Measurements from ENCODE around the gene CUX1.
"Not testable (repeated sequence)": the region's sequence is repeated elsewhere in the genome, so short reads cannot be mapped to it uniquely, and the experiment has no call there.

The CUX1 gene

DNA sequence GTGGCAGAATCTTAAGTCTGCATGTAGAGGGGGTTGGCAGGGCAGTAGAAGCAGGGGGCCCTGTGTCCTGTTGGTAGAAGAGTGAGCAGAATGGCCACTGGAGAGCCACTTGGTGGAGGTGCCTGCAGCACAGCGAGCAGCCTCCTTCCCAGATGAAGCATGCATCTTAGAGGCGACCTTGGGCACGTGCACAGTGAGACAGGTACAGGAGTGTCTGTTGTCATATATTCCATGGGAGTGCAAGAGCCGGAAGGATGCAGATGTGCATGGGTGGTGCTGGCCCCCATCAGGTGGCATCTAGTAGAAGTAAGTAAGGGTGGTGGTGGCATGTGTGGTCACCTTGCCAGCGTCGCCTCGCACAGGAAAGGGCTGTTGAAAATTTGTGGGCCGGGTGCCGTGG lies 53.9 kb downstream of the CUX1 start:
- no peak for DNase-seq

DNA sequence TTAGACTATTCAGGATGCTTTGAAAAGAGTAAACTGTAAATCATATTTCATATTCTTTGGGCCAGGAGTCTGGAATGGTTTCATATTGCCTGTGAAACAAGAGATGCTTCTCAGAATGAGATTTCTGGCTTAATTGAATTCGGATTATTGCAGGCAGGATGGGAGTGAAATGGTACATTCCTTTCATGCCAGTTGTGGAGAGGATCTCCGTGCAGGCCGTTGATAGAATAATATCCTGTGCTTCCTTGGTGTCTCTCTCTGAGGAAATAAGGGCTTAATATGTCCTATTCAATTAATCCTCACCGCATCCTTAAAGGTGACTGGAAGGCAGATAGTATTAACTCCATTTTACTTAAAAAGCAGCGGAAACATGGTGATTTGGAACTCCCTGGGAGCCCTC lies 56.6 kb downstream of the CUX1 start:
- DNase-seq = no peak

DNA sequence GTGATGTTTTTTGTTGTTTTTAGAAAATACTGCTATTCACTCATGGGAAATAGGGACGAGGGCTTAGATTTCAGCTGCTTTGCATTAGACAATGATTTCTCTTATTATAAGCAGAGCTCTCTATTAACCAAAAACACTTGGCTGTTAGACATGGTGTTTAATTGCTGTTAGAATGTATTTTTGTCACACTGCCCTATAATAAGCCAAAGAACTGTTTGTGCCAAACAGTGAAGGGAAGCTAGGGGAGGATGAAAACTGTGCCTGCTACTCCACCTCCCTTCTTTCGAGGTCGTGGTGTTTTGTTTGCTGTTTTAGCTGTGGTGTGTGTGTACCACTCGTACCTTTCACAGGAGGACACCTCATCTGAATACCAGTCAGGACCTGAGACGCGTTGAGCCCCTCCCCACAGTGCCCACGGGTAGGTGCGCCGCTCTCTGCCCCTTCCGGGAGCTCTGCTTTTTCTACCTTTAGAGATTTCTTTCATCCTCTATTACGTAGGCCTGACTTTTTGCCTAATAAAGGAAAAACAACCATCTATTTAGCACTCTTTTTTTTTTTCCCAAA lies 57.9 kb downstream of the CUX1 start:
- no peak for DNase-seq

DNA sequence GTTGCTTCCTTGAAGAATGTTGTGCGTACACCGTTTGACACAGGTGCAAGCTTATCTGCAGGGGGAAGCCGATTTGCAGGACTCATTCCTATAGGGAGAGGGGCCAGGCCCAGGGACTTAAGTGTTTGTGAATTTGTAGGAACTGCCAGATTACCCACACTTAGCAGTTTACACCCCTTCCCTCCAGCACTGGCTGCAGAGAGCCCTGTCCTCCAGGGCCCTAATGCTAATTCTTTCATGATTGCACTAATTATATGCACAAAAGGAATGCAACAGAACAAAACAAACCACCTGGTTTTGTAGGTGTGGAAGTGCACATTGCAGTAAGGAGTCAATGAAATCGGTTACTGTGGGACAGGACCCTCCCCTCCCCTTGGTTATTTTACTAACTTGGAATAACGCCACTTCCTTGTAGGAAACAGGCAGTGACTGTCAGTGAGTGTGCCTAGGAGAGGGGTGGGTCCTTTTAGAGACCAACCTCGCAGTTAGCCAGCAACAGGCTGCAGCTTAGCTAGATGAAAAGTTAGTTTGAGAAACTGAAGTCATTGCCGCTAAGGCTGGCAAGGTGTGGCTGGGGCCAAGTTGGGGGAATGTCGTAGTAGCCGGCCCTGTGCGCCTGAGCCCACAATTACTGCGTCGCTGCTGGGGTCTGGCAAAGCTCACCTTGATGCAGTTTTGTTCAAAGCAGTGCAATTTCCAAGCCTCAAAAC lies 60.6 kb downstream of the CUX1 start:
- DNase-seq = no peak

DNA sequence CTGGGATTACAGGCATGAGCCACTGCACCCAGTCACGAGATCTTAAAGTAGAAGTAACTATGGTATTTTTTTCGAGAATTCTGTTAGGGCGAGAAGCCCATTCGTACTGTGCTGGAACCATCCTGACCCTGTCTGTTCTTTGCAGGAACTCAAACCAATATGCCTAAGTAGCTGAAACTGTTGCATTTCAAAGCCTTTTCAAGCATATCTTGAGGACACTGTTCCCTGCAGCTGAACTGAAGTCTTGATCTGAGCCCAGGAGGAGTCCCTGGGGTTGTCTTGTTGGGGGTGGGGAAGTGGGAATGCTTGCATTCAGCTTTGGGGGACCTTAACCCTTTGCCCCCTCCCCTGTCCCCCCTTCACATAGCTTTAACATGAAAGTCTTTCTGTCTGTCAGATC lies 61.5 kb downstream of the CUX1 start:
- no peak for DNase-seq

DNA sequence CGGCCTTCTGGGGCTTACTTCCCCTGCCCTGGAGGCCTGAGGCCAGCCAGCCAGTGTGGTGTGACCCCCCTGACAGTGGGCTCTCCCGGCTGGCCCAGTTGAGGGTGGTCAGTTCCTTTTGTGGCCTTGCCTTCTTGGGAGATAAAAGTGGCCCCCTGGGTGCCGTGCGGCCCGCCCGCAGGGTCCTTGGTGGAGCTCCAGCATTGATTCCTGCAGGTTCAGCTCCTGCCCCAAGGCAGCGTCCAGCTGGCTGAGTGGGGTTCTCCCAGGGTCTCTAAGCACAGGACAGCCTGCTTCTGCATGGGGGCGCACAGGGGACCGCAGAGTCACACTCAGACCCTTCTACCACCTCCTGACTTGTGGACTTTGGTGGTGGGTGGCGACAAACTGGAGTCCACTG lies 62.1 kb downstream of the CUX1 start:
- DNase-seq = no peak

DNA sequence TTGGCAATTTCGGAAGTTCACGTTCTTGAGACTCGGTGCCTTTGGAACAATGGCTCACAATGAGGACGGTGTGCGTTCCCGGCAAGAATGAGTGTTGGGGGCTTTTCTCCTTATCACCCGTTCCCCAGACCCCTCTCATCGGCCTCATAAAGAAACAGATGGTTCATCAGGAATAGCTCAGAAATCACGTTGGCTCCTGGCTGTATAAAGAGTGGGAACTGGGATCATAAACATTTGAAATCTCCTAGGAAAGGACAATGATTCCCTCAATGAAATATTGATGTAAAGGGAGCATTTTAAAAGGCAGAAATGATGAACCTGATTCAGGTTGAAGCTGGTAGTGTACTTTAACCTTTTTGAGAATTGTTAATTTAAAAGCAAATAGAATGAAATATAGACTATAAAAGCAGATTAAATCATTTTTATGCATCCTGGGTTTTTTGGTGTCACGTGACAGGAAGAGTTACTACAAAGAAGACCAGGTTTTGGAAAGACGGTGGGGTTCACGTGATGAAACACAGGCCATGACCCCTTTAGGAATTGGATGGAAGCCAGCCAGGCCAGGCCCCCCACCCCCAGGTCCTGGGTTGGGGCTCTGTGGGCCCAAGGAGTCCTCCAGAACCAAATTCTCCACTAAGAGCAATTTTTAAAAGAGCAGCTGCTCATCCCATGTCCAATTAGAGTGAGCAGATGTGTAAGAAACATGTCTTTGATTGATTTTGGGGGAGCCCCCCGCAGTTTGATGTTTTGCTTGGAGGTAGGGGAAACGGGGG lies 63.0 kb downstream of the CUX1 start:
- no peak for DNase-seq

DNA sequence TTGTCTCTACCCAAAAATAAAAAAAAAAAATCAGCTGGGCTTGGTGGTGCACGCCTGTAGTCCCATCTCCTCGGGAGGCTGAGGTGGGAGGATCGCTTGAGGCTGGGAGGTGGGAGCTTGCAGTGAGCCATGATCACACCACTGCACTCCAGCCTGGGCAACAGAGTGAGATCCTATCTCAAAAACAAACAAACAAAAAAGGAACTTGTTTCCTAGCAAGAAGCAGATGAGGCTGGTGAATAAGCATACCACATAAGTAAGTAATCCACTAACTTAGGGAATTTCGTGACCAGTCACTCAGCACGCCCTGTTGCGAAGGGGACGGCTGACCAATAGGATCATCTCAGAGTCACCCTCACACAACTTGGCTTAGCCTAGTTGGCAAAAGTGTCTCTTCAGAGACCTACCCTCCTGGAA lies 64.6 kb downstream of the CUX1 start:
- DNase-seq = no peak

DNA sequence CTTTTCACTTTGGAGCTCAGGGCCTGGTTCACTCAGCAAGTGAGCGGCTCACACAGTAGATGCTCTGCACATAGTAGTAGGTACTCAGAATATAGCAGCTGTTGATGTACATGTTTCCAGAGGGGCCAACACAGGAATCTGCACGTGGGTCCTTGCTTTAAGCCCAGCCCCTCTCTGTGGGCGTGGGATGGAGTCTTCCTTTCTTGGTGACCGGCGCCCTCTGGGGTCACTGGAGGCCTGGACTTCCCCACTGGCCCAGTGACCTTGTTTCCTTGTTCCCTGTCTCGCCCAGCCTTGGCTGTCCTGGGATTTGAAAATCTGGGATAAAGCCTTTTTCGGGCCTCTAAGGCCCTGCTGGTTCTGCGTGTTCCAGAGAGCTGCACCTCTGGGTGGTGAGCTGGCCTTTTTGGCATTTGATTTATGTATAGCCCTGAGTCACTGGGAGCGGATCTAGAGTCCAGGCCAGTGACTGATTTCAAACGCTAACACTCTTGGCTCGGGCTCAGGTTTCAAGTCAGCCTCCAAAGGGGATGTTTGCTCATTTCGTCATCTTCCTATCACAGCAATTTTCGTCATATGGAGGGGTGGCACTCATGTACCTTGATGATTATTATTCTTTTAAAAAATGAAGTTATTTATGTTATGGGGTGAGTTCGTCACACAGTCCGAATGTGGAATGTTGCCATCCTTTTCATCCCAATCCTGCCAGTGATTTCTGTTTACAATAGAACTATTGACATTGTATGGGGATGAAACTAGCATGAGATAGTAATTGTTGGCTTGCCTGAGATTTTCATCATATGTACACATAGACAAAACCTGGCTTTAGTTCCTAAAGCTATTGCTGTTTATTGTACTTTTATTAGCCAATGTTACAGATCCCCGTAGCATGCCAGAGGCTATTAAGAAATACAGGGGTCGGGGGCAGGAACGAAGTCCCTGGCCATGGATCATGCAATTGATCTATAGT lies 65.5 kb downstream of the CUX1 start:
- no peak for DNase-seq

DNA sequence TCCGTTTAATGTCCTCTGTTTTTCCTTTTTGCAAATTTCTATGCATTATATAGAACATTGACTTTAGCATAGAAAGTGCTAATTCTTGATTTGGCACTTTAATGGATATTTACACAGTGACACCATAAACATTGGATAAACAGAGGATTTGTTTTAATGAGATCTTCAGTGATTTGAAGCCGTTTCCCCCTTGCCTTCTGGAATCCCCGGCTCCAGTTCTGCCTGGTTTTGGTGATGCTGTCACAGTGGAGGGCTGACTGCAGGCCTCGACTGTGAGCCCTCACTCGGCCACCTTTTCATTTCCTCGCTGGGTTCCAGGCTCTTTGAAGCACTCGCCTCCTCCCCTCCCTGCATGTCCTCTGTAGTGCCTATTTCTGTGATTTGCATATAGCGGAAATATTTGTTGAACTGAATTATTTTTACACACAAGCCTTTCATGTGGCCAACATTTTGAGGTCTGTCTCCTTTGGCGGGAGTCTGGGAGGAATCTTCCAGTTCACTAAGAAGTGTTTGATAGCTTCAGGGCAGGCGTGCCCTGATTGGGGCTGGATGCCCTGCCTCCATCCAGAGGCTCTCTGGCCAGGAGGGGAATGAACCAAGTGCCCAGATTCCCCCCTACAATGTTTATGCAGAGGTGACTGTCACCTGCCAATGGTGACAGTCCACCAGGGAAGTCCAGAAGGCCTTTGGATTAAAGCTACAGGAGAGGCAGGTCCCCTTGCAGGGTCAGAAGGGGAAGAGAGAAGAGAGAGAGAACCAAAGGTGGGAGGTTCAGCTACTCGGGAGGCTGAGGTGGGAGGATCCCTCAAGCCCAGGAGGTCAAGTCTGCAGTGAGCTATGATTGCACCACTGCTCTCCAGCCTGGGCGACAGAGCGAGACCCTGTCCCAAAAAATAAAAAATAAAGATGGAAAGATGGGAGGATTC lies 67.5 kb downstream of the CUX1 start:
- DNase-seq = no peak

DNA sequence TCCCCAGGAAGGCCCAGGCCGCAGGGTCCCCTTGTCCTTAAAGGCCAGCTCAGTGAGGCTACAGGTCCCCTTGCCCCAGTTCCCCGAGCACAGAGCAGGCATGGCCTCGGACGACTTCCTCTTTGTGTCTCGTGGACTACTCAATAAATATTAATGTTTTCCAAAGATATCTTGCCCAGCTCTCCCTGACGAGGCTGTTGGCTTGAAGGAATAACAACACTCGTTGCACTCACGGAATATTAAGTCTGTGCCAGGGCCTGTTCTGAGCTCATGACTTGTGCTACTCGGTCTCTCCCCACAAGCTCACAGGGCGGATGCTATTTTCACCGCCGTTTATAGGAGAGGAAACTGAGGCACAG lies 68.2 kb downstream of the CUX1 start:
- no peak for DNase-seq

DNA sequence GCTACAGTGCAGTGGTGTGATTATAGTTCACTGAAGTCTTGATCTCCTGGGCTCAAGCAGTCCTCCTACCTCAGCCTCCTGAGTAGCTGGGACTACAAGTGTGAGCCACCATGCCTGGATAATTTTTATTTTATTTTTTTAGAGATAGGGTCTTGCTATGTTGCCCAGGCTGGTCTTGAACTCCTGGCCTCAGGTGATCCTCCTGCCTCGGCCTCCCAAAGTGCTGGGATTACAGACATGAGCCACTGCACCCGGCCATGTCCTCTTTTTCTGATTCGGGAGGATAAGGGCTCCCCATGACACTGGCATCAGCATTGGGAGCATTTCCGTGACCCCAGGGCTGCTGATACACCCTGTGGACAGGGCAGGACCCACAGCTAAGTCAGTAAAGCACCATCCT lies 69.9 kb downstream of the CUX1 start:
- not testable (repeated sequence) for DNase-seq

DNA sequence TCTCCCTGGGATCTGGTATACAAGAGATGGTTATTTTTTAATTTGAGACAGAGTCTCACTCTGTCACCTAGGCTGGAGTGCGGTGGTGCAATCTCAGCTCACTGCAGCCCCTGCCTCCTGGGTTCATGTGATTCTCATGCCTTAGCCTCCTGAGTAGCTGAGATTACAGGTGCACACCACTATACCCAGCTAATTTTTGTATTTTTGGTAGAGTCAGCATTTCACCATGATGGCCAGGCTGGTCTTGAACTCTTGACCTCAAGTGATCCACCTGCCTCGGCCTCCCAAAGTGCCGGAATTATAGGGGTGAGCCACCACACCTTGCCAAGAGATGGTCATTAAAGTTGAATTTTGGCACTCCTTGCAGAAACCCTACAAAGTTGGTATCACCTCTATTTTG lies 71.1 kb downstream of the CUX1 start:
- not testable (repeated sequence) for DNase-seq

DNA sequence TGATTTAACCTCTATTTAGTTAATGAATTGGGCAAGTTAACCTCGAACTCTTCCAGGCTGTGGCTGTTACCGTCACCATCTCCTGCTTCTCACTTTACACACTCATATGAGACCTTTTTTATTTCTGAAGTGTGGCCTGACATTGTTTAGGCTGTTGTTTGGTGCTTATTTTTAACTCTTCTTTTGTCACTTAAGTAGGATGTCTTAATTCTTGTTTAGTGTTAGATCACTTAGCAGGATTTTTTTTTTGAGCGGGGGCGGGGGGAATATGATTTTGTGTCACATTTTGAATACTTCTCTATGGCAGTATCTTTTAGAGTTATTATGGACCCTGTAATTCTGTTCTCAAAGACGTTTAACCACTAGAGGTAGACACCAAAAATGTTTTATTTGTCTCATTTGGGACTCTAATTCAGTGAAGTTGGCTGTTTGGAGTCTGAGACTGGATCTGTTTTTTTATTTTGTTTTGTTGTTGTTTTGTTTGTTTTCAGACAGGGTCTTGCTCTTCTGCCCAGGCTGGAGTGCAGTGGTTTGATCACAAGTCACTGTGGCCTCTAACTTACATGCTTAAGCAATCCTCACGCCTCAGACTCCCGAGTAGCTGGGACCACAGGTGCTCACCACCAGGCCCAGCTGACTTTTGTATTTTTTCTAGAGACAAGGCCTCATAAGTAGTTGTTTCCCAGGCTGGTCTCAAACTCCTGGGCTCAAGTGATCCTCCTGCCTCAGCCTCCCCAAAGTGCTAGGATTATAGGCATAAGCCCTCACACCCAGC lies 73.5 kb downstream of the CUX1 start:
- no peak for DNase-seq

DNA sequence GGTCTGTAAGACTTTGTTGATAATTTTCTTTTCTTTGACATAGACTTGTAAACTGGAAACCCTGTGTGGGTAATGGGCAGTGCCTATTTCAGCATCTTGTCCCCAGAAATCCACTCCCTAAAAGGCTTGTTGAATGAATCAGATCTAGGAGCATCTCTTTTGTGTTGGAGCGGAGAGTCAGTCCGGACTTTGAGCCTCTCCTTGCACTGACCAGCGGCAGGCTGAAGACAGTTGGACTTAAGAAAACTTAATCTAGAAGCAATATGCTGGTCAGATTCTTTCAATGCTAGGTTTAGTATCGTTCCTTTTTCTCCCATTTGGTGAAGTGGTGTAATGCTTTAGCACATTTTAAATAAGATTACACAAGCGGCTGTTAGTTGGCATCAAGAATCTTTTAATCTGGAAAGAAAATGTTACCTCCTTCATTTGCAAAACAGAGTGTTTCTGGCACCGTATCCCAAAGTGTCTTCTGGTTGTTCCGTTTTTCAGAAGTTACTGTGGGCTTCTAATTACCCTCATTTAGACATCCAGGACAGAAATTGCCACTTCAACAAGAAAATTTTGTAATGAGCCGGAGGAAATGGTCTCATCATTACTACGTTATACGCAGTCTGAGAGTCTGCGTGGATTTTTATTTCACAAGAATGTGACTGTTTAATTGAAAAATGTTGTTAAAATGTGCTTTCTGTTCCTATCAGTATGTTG lies 74.7 kb downstream of the CUX1 start:
- DNase-seq = no peak

DNA sequence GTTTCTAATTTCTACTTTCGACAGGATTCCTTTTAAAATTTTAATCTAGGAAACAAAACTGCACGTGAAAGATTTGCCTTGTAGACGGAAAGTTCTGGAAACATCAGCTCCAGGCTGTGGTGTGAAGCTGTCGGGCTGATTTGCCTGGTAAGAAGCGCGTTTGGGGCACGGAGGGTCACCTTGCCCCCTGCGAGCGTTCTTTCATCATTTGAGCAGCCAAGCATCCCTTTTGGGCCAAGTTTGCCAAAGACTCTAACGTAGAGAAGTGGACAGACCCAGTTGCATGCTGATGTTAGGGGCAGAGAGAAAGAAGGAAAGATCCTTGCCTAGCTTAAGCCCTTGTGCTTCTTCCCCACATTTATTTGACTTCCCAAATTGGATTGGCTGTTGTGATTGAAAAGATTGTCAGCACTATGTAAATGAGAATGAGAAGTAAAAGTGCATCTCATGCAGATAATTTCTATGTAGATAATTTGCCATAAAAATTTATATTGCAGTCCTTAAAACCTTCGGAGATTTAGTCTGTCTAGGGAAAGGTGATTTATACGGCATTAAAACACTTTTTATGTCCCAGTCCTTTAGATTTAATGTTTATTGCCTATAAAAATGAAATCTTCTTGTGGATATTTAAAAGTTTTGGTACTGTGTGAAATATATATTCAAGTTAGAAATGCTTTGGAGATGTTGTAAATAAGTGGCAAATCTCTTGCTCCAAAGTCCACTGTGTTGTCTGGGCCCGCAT lies 76.1 kb downstream of the CUX1 start:
- no peak for DNase-seq

DNA sequence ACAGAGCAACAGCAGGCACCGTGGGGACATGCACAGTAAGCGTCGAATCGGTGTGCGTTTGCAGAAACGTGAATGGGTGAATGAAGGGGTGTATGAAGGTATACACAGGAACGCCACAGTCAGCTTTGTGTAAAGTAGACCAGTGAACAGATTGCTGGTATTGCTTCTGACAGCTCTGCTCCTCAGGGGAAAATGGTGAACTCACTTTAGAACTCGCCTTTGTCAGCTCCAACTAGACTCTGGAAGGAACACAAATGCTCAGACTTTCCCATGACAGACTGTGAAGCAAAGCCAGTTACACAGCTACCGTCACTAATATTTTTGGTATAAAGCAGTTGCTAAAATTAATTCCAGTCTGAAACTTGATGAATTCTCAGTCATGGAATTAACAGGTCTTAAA lies 78.9 kb downstream of the CUX1 start:
- DNase-seq = no peak

DNA sequence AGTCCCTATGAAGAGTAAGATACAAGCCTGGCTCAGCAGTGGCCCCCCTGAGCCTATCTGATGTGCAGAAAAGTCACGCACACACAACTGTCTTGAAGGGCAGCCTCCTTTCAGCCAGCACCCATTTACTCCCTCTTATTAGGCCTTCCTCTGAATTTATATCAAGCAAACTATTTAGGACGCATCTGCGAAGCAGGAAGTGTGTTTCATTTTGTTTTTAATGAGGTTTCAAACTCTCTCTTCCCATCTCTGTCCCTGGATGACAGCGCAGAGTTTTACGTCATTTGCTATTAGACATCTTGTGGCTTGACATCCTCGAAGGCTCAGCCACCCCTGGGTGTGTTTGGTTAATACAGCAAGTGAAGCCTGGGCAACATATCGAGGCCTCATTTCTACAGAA lies 79.5 kb downstream of the CUX1 start:
- DNase-seq = no peak

DNA sequence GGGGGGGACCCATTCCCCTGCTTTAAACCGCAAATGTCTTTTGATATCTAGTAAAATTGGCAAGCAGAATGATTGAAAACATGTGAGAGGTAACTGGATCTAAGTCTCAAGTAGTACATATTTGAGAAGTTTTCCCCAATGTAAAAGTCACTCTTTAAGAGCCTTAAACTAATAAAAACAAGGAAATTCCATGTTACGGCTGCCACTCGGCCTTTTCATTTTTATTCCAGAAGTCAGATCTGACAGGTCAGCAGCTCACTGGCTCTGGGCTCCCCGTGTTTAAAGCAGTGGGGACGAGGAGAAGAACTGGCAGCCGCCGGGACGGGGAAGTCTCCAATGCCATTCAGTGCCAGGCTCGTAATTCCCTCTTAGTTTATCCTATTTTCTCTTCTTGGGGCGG lies 80.7 kb downstream of the CUX1 start:
- no peak for DNase-seq

DNA sequence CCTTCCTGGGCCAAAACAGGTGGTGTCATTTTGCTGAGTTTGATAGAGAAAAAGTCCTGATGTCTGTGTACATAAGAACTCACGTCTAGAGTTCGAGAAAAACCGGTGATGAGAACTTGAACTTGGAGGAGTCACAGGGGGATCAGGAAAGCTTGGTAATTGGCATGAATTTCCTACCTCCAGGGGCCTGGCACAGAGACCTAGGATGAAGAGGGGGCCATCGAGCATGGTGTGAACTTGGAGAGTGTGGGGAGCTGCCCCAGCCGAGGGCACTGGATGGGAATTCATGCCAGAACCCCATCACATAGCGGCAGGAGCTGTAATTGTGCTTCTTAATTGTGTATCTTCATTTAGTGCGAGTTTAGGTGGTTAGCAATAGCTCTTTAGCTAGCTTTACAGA lies 82.2 kb downstream of the CUX1 start:
- no peak for DNase-seq

Data from activated CD4-positive, alpha-beta T cell treated with anti-CD3 and anti-CD28 coated beads for 4 hours (primary cell).